Hematopoietic multipotent progenitor cell treated with erythropoietin and hydrocortisone succinate and interleukin-3 and kit ligand, for 6 days (in vitro differentiated cells): ENCODE results near the gene HOTAIR.
A peak's percentile ranks its signal among the peaks of the same experiment; 100 is the strongest.

Source experiments
- DNase-seq: peaks from one replicate; pipeline ENCODE4 v3.0.0-alpha.2; 2015

HOTAIR gene

DNA sequence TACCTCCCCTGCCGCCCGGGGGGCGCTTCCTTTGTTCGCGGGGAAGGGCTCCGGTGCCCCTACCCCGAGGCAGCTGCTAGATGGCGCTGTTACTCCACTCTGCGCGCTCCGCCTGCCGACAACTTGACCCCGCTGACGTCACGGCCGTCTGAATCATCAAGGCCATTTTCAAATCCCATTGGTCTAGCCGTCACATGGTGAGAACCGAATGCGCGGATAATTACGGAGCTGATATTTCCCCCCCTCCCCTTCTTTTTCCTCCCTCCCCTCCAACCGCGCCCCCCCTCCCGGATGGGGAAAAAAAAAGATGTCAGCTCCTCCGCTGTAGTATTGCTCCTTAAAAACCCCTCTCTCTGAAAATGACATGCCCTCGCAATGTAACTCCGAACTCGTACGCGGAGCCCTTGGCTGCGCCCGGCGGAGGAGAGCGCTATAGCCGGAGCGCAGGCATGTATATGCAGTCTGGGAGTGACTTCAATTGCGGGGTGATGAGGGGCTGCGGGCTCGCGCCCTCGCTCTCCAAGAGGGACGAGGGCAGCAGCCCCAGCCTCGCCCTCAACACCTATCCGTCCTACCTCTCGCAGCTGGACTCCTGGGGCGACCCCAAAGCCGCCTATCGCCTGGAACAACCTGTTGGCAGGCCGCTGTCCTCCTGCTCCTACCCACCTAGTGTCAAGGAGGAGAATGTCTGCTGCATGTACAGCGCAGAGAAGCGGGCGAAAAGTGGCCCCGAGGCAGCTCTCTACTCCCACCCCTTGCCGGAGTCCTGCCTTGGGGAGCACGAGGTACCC lies 10.3 kb upstream of the HOTAIR start, which contains the start of gene HOXC10:
TSS of gene HOXC10 (plus strand) at position 246 of the 791 bp plus-strand sequence. CDS start at position 360, 114 bp downstream.
- peak; percentile 88 for DNase-seq

DNA sequence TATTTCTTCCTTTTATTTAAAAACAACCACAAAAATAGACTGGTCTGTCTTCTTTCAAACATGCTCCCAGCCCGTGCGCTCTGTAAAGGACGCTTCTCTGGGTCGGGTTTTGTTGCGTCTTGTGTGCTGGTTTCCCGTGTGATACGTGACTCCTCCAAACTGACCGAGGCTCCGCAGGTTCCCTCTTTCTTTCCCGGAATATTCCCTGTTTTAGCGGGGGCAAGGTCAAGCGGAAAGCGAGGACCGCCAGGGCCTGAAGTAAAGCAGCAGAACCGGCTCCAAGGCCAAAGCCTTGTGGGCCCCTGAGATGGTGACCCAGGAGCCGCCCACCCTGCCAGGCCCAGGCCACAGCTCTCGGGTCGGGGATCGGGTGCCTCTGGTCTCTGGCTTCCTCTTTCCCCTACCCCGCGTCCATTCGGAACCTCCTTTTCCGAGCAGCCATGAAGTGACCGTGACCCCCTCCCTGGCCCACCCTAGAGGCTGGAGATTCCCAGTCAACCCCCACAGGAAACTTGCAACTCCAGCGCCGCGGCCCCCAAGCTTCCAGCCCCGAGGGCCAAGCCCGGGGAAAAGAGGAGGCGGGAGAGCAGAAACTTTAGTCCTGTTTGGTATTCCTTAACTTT lies 9.3 kb upstream of the HOTAIR start:
- DNase-seq, result no peak

DNA sequence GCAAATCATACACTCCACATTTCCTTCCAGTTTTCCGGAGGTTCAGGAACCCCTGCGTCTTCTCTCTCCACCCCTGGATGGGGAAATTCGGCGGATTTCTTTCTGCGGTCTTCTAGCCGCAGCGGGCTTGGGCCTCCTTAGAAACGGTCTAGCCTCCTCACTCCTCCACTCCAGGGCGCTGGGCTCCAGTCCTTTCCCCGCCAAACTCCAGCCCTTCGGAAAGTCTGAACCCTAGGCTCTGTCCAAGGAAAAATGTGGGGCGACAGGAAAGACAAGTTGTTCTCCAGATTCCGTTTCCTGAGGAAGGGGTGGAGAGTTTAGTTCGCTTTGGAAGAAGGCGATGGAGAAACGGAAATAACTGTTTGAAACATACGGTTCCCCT lies 8.8 kb upstream of the HOTAIR start:
- DNase-seq, result no peak

DNA sequence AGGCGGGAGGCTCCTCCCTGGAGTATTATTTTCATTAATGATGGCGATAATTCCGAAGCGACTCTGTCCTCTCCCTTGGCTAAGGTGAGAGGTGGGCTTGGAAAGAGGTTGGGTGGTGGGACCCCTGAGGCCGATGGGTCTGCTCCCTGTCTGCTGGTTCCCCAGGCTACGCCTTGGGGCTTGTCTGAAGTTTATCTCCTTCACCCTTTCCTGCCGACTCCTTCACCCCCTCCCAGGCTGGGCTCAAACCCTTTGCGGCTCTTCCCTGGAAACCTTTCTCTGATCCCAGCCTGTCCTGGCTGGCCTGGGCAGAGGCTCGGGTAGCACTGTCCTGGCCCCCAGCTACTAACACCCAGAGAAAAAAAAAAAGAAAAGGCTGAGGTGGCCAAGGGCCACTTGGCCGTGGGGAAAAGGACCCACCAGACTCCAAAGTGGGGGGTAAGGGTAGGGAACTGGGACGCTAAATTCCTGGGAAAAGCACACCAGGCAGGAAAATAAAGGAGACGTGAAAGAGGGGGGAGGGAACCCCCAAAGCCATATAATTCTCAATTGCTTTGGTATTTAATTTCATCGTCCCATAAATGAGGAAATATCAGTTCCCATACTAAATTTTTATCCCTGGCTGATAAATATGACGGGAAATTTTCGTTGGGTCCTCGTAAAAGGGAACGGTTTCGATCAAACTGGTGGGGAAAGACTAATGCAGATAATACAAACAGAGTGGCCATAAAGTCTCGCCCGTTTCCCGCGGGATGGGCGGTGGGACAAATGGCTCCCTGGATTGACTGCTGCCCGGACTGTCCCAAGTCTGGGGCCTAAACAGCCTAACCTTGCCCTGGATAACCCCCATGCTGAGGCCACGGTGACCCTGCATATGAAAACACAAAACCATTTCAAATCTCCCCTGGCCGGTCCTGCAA lies 8.2 kb upstream of the HOTAIR start:
- DNase-seq, result no peak

DNA sequence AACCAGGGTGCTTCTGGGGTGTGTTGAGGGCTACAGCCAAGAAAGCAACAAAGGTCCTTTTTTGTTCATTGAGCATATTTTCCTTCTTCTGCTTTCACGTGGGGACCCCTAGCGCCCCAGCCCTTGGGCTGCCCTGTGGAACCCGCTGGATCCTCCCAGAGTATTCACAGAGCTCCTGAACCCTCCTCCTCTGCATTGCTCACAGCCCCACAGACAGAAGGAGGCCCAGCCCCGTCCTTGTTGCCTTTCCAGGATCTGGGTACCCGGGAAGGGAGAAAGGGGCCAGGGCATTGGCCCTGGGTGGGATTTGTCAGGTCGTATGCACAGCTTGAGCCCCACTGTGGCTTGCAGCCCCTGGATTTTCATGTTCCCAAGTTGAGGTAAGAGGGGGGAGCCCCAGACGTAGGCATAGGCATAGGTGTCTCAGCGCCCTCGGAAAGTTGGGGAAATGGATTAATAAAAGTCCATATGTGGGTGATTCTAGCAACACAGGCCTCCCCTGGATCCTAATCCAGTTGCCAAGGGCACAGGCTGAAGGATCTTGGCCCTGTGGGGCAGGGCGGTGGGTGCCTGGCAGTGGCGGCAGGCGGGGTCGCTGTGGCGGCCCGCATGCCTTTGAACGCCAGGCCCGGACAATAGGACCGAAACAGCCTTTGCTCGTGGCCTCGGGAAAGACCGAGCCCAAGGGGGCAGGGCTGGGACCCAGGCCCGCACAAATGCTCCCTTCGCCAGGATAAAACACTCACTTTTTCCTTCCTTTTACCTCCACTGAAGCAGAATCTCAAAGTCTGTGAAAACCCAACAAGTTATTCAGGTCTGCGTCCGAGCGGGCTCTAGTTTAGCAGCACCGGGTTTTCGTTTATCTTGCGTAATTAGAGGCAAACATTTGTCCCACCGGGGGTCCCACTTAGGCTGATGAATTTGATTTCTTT lies 7.1 kb upstream of the HOTAIR start:
- no peak for DNase-seq

DNA sequence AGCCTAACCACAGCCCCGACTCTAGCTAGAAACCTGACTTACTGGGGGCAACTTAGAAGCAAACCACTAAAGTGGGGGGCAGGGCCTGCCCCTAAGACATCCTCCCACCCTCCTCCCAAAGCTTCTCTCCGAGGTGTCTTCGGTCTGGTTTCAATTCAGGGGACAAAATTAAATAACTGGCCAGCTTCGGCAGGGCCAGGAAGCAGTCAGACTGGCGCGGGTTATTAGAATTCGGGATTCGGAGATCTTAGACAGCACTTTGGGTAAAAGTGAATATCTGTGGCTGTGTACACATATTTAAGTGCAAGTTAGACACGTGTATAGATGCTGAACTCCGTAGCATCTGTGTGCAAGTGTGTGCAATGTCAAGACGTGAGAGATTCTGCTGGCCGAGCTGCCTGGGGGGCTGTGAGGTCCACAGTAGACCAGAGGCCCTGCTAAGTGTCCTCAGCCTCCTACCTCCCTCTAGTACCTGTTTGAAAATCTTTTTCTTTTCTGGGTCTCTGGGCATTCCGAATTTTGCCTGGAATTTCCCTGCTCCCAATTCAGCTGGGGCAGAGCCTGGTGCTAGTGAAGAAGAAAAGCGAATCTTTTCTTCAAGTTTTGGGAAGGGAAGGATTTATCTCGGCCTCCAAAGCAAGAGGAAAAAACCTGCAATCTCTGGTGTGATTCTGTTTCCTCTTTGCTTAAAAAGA lies 6.2 kb upstream of the HOTAIR start:
- DNase-seq, result no peak

DNA sequence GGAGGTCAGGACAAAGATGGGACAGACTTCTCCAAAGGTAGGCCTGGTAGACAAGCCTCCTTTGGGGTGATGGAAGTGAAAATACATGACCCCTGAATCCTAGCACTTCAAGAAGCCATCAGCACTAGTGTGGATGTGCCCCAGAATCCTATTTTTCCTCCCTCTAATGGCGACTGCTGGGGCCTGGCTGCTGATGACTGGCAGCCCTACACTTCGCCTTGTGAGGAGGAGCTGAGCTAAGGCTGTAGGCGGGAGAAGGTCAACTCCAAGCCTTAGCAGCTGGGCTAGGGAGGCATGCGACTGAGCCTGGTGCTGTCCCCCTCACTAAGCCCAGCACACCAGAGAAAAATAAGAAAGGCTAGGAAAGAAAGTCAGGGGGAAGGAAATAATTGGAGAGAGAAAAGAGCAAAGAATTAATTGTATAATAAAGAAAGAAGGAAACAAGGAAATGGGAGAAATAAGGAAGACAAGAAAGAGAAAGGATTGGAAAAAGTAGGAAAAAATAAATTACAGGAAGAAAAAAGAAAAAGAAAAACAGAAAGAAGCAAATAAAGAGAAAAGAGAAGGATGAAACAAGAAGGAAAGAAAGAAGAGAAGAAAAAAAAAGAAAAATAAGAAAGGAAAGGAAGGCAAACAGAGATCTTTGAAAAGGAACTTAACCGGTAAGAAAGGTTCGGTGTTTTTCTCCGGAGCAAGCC lies 5.5 kb upstream of the HOTAIR start:
- DNase-seq, result no peak

DNA sequence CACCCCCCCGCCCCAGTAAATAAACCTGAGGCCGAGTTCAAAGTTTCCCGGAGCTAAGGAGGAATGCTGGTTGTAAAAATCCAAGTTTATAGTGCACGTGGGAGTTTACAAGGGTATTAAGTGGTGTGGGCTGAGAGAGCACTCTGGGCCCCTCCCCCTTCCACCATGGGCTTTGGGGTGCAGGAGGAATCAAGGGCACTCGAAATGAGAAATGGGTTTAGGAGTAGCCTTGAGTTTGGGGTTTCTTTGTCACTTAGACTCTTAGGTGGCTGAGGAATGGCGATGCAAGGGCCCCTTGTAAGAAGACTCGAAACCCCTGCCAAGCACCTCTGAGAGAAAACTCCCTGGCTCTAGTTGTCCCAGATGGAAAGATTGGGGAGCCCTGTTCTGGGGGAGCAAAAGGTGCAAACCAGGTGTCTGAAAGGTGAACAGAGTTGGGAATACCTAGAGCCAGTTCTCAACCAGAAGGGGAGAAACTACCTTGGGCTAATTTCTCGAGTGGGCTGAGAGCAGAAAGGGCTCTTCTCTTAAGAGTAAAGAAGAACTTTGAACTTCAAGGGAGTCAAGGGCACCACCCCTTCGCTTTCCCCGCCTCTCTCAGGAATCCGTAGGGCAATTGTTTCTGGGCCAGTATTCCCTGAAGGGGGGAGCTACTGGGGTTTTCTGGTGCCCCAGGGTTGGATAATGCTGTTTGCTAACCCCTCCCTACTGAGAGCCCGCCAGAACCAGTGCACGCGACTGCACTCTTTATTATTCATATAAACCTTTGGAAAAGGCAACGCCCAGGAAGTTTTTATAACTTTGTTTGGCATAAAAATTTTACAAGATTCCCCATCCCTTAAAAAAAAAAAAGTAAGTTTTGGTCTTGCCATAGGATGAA lies 4.0 kb upstream of the HOTAIR start:
- DNase-seq, result no peak

DNA sequence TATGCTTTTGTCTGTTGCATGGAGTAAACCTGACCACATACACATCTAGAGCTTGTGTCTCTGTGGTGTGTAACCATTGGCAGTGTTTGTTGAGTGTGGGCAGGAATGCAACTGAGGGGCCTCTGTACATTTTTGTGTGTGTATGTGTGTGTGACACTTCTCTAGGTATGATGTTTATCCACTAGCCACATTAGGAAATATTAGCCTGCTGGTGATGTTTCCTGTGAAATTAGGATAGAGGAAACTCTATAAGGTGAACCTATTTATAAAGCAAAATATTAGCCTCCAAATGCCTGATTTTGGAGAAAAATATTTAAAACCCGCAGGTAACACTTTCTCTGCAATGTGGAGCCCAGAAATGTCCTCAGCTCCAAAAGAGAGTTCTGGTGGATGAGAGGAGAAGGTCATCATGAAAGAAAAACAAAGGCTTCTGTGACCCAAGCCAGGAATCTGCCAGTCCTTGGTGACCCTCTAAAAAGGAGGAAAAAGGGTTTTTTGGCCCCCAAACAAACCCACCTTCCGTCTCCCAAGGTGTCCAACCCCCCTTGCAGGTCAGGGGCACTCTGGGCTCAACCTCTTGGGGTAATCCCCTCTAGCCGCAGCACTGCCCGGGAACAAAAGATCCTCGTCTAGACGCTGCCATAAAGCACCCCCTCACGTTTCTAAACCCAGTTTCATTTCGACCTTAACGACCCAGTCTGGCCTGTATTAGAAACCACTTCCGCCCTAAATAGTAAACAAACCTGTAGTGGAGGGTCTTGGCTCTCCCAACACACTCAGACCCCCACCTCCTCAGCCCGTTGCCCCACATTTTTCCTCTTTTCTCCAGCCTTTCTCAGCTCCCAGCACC lies 3.1 kb upstream of the HOTAIR start:
- DNase-seq, result no peak

DNA sequence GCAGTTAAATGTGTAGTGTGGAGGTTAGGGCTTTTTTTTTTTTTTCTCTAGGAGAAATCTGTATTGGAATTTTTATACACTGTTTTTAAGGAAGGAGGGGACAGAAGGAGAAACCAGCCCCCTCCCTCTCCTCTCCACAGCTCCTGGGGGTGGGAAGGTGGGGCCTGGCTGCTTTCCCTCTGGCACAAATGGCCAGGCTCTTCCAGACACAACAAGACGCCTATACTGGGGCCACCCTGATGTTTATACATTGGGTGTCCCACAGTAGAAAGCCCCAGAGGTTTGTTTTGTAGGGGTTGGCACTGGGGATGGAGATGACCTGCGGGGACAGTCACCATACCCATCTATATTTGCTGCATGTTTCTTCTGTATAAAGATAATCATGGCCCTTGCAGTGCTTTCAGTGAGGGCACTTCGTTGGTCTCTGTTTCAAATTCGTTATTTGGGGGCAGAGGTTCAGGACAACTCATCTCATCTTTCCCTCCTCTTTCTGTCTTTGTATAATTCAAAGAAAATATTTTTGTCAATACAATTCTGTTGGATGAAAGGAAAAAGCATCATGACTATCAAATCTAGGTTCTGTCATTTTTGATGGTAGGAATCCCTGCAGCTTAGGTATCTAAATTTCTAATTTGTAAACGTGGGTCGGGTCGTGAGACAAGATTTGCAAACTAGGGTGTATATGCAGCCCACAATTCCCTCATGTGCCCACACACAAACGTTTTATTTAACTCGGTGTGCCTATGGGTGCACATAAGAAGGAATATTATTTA lies 2.3 kb upstream of the HOTAIR start:
- no peak for DNase-seq

DNA sequence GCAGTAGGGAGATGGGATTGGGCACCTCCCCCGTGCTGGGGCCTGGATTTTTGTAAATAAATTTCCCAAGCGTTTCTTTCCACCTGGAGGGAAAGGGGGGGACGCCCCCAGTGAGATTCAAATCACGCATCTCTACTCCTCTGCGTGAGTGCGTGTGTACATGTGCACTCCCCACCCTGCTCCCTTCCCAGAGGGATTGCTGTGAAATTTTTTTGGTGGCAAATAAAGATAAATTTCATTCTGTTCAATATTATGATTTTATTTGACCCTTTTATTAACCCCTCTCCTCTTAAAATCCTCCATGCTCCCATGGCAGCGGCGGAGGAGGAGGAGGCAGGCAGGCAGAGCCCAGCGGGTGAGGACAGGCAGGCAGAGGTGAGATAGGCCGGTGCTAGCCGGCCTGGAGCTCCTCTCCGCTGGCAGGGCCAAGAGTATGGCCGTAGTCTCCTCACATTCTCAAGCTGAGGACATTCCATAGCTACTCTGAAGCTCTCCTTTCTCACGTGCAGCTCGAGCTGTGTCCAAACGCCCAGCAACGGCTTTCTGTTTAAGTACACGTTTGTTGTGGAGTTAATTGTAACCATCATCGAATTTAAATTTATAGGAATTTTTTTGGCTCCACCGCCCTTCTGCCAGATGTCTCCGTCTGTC lies 1.5 kb upstream of the HOTAIR start:
- no peak for DNase-seq

DNA sequence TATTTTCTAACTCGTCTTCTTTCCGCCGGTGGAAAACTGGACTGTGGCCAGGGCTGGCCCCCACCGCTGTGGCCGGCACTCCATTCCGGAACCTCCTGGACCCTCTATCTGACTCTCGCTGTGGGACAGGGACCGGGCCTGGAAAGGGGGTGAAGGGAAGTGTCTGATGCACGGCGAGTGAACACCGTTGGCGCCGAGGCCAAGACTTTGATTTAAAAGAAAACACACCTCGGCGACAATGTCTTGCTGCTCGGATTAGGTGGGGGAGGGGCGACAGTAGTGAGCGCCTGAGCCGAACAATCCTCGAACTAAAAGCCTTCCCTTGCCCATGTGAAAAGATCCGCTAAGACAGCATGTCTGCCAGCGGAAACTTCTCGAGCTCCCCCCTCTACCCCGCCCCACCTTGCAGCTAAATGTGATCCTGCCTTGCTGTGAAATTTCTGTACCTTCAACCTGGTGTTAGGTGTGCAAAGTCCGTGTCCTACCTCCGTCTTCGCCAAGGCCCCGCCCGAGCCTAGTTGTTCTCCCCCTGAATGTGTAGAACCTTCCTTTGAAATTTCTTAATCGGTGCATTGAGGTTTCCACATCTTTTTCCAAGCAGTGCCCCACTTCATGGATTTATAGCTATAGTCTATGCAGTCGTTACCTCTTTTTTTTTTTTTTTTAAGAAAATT lies 862 bp upstream of the HOTAIR start:
- DNase-seq, result no peak

DNA sequence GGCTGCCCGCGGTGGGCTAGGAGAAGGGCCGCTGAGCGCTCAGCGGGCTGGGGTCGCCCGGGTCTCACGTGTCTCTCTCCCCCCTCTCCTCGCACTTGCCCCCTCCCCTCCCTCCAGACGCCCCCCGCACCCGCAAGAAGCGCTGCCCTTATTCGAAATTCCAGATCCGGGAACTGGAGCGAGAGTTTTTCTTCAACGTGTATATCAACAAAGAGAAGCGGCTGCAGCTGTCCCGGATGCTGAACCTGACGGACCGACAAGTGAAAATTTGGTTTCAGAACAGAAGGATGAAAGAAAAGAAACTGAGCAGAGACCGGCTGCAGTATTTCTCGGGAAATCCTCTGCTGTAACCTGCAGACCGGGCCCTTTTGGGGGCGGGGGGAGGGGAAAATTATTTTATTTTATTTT lies 314 bp upstream of the HOTAIR start:
- DNase-seq, result no peak

DNA sequence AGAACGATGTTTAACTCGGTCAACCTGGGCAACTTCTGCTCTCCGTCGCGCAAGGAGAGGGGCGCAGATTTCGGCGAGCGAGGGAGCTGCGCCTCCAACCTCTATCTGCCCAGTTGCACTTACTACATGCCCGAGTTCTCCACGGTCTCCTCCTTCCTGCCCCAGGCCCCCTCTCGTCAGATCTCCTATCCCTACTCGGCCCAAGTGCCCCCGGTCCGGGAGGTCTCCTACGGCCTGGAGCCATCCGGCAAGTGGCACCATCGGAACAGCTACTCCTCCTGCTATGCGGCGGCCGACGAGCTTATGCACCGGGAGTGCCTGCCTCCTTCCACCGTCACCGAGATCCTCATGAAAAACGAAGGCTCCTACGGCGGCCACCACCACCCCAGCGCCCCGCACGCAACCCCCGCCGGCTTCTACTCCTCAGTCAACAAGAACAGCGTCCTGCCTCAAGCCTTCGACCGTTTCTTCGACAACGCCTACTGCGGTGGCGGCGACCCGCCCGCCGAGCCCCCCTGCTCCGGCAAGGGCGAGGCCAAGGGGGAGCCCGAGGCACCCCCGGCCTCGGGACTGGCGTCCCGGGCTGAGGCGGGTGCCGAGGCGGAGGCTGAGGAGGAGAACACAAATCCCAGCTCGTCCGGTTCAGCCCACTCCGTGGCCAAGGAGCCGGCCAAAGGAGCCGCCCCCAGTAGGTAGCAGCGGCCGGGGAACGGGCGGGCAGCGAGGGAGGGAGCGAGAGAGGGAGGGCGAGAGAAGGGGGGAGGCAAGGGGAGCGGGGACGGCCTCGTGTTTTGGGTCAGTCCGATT lies 1.3 kb downstream of the HOTAIR start:
- no peak for DNase-seq

DNA sequence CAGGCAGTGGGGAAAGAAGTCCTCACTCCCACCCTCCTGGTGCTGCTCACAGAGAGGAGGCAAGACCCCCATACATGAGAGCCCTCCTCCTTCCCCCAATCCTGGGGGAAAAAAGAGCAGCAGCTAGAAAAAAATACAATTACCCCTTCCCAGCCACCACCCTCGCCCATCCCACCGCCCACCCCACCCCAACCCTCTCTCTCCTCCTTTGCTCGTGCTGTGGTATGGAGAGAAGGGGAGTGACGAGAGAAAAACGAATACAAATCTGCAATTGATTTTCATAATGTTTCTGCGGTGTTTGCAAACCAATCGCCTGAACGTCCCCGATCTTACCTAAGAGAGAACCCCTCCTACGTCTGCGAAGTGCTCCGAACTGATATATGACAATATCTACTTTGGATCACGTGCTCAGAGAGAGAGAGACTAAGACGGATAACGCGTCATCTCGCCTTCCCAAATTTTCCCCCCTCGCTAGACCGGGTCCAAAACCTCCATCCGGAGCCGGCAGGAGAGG lies 2.0 kb downstream of the HOTAIR start, which contains the start of gene HOXC11:
TSS of gene HOXC11 (plus strand) at position 405 of the 514 bp plus-strand sequence. CDS start 116 bp downstream, outside the sequence.
- DNase-seq, result no peak
